Measurements from ENCODE around the gene EPB41L3. TPM values are rescaled to one million over a fixed set of nuclear protein-coding genes. Genes with fewer than 3 reads are reported as not detected.

The EPB41L3 gene
- total and polyA plus RNA-seq, 10 of the 15 experiments (the other 5 are each of a cell fraction or from before 2014, with no cell fraction given) = 0.11 to 0.69 (median 0.23) TPM; not detected in 6

DNA sequence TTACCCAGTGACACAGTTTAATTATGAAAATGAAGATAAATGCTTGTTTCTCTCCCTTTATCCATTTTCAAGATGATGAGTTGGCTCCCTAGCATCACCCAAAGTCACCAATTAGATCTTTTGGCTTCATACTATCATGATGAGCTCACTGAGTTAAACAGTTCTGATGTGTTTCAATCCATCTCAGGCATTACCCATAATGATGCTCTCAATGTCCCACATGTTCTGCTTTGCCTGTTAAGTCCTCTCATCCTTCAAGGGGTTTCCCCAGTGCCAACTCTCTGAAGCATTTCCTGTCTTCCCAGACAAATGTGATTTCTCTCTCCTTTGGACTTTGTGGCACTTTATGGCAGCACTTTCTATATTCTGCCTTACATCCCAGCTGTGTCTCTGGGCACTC is 92.6 kb downstream of the EPB41L3 start:
- CTCF ChIA-PET = no interaction called here

More for the DNA sequence above, 92.6 kb downstream of the EPB41L3 start:
- H3K9me3 ChIP-seq (replicated peaks; ENCODE audit: control insufficient read depth, insufficient read depth, low read length) = no peaks in the 10 kb centered on the region
- H3K9ac ChIP-seq (ENCODE audit: control insufficient read depth, insufficient read depth, low read length) = no peak overlapping the region
- in situ Hi-C loops (cut with MboI) (no loop called here), intact Hi-C loops (cut with micrococcal nuclease; ENCODE audit: unreplicated experiment) (no loop called here)
- ATAC-seq (no peak), DNase-seq (ENCODE audit: low read depth, low spot score) (no peak), FAIRE-seq (no peak)
- no peaks in the 10 kb centered on the region; a peak in 1 of 4 replicates for H3K27me3 ChIP-seq (replicated peaks in 1 of 2; ENCODE audit: control insufficient read depth in 2 of 2, insufficient read depth in 2 of 2, low read length in 1 of 2)
- ChIA-PET RAD21 (ENCODE audit: unreplicated experiment) (no interaction called here), SMC1A (ENCODE audit: uncharacterized antibody, unreplicated experiment) (no interaction called here), POLR2A (no interaction called here)
- H3K4me2 ChIP-seq (ENCODE audit: control insufficient read depth, insufficient read depth) = no peak overlapping the region
- H3K79me2 ChIP-seq (ENCODE audit: control insufficient read depth, insufficient read depth, low read length) = no peaks in the 10 kb centered on the region
- H3K27ac ChIP-seq (ENCODE audit: control insufficient read depth, insufficient read depth) = no peak overlapping the region
- no peak overlapping the region for H2AFZ ChIP-seq (ENCODE audit: control insufficient read depth, low read depth, low read length)
- no peaks in the 10 kb centered on the region for H4K20me1 ChIP-seq (ENCODE audit: control insufficient read depth, insufficient read depth)
- H3K4me1 ChIP-seq (ENCODE audit: control insufficient read depth, insufficient read depth, low read length) = no peaks in the 10 kb centered on the region
- BruUV-seq (replicated peaks) = no TSS peak
- H3K36me3 ChIP-seq (ENCODE audit: control insufficient read depth in 2 of 2, insufficient read depth in 2 of 2, low read length in 1 of 2) = no peaks in the 10 kb centered on the region
- H3K4me3 ChIP-seq = no peak overlapping the region
- TF ChIP-seq, protein P1, sequence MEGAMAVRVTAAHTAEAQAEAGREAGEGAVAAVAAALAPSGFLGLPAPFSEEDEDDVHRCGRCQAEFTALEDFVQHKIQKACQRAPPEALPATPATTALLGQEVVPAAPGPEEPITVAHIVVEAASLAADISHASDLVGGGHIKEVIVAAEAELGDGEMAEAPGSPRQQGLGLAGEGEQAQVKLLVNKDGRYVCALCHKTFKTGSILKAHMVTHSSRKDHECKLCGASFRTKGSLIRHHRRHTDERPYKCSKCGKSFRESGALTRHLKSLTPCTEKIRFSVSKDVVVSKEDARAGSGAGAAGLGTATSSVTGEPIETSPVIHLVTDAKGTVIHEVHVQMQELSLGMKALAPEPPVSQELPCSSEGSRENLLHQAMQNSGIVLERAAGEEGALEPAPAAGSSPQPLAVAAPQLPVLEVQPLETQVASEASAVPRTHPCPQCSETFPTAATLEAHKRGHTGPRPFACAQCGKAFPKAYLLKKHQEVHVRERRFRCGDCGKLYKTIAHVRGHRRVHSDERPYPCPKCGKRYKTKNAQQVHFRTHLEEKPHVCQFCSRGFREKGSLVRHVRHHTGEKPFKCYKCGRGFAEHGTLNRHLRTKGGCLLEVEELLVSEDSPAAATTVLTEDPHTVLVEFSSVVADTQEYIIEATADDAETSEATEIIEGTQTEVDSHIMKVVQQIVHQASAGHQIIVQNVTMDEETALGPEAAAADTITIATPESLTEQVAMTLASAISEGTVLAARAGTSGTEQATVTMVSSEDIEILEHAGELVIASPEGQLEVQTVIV (IDR thresholded peaks at IDR 0.05; ENCODE audit: borderline replicate concordance, partially characterized antibody) = no peak
- TF ChIP-seq ZNF217 (IDR thresholded peaks at IDR 0.05) = no peak
- no peak for TF ChIP-seq NBN (IDR thresholded peaks at IDR 0.05)
- TF ChIP-seq, protein P2, sequence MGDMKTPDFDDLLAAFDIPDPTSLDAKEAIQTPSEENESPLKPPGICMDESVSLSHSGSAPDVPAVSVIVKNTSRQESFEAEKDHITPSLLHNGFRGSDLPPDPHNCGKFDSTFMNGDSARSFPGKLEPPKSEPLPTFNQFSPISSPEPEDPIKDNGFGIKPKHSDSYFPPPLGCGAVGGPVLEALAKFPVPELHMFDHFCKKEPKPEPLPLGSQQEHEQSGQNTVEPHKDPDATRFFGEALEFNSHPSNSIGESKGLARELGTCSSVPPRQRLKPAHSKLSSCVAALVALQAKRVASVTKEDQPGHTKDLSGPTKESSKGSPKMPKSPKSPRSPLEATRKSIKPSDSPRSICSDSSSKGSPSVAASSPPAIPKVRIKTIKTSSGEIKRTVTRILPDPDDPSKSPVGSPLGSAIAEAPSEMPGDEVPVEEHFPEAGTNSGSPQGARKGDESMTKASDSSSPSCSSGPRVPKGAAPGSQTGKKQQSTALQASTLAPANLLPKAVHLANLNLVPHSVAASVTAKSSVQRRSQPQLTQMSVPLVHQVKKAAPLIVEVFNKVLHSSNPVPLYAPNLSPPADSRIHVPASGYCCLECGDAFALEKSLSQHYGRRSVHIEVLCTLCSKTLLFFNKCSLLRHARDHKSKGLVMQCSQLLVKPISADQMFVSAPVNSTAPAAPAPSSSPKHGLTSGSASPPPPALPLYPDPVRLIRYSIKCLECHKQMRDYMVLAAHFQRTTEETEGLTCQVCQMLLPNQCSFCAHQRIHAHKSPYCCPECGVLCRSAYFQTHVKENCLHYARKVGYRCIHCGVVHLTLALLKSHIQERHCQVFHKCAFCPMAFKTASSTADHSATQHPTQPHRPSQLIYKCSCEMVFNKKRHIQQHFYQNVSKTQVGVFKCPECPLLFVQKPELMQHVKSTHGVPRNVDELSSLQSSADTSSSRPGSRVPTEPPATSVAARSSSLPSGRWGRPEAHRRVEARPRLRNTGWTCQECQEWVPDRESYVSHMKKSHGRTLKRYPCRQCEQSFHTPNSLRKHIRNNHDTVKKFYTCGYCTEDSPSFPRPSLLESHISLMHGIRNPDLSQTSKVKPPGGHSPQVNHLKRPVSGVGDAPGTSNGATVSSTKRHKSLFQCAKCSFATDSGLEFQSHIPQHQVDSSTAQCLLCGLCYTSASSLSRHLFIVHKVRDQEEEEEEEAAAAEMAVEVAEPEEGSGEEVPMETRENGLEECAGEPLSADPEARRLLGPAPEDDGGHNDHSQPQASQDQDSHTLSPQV (IDR thresholded peaks at IDR 0.05) = no peak
- TF ChIP-seq PKNOX1 (IDR thresholded peaks at IDR 0.05) = no peak
- no peak for TF ChIP-seq CBX5 (IDR thresholded peaks at IDR 0.05; ENCODE audit: low read depth)
- TF ChIP-seq SMARCA5 (IDR thresholded peaks at IDR 0.05) = no peak
- TF ChIP-seq HDAC2 (IDR thresholded peaks at IDR 0.05) = no peak
- TF ChIP-seq ZSCAN29 (IDR thresholded peaks at IDR 0.05) = no peak
- TF ChIP-seq KDM1A (IDR thresholded peaks at IDR 0.05; ENCODE audit: borderline replicate concordance) = no peak
- TF ChIP-seq TAF1 (IDR thresholded peaks at IDR 0.05; ENCODE audit: borderline replicate concordance, low read depth, low read length) = no peak
- no peak for TF ChIP-seq POLR2AphosphoS2 (IDR thresholded peaks at IDR 0.05; ENCODE audit: low read depth, low read length)
- no peak for TF ChIP-seq RUNX3 (IDR thresholded peaks at IDR 0.05; ENCODE audit: low read length)
- TF ChIP-seq ZBTB40 (IDR thresholded peaks at IDR 0.05; ENCODE audit: borderline replicate concordance) = no peak
- no peak for TF ChIP-seq JUNB (IDR thresholded peaks at IDR 0.05)

Data from GM12878 (cell line).